Gastroesophageal sphincter (tissue), 4 donors: ENCODE results near the gene FBH1. TPM values are rescaled to one million over a fixed set of nuclear protein-coding genes. Genes with fewer than 3 reads are reported as not detected.
"Not testable (repeated sequence)": the region's sequence is repeated elsewhere in the genome, so short reads cannot be mapped to it uniquely, and the experiment has no call there.

ENCODE experiments used
- ATAC-seq: fragments of 150-250 bp; one replicate; pipeline ENCODE4 v1.9.1; 2016; ENCODE audit warnings: mild to moderate bottlenecking, moderate library complexity
- H3K27ac ChIP-seq, 4 donors: fragments of 200-600 bp; sonication (generic) in 3 of 4; 1 replicate in 3 of 4; 2 replicates in 1 of 4; pipeline ENCODE4 v1.5.1; 2016 to 2019
- H3K27me3 ChIP-seq: fragments of 200-600 bp; sonication (generic); one replicate; pipeline ENCODE4 v1.5.1; 2019
- H3K36me3 ChIP-seq, 2 donors: fragments of 200-600 bp; sonication (generic); one replicate each; pipeline ENCODE4 v1.5.1; 2019; ENCODE audit warnings: control low read depth in 1 of 2
- H3K4me1 ChIP-seq, 3 donors: fragments of 200-600 bp; sonication (generic); 1 replicate in 2 of 3; 2 replicates in 1 of 3; pipeline ENCODE4 v1.5.1; 2016 to 2019; ENCODE audit warnings: control low read depth in 2 of 3
- H3K4me3 ChIP-seq, 2 donors: fragments of 200-600 bp; sonication (generic); one replicate each; pipeline ENCODE4 v1.5.1; 2019; ENCODE audit warnings: mild to moderate bottlenecking in 1 of 2, moderate library complexity in 1 of 2
- H3K9me3 ChIP-seq, 3 donors: fragments of 200-600 bp; sonication (generic); one replicate each; pipeline ENCODE4 v1.5.1; 2017 to 2019; ENCODE audit warnings: control low read depth in 2 of 3
- EP300 ChIP-seq: sonication (generic); formaldehyde crosslinking; IDR thresholded peaks from one replicate; pipeline ENCODE4 v1.6.1; 2017; ENCODE audit warnings: antibody characterized with exemption, mild to moderate bottlenecking
- POLR2A ChIP-seq, 2 donors: fragments of 450-650 bp; IDR thresholded peaks; one replicate each; pipeline ENCODE4 v1.6.1; 2017; ENCODE audit warnings: antibody characterized with exemption in 2 of 2, mild to moderate bottlenecking in 2 of 2, moderate library complexity in 1 of 2
- POLR2AphosphoS5 ChIP-seq: sonication (generic); formaldehyde crosslinking; IDR thresholded peaks from one replicate; pipeline ENCODE4 v1.6.1; 2017; ENCODE audit warnings: antibody characterized with exemption
- WGBS, 2 donors: methylation state at CpG; one replicate each; pipeline ENCODE4 v1.1.5; 2018; ENCODE audit warnings: low coverage in 1 of 2; 5-methylcytosine and 5-hydroxymethylcytosine counted together
- total RNA-seq, 4 donors: library from RNA; depleted of rRNA; stranded (reverse); fragments of >200 nt; gene quantifications; one replicate each; pipeline ENCODE4 v1.1.0, GENCODE V29; 2016
- TF ChIP-seq, protein P1 (sequence below), 4 experiments: fragments of 200-600 bp in 2 of 4; fragments of 450-650 bp in 2 of 4; sonication (generic) in 1 of 4; IDR thresholded peaks; one replicate each; pipeline ENCODE4 v1.5.1; 2017 to 2019; ENCODE audit warnings: antibody characterized with exemption in 4 of 4, mild to moderate bottlenecking in 2 of 4, moderate library complexity in 2 of 4

The FBH1 gene
- total RNA-seq, 4 donors from 2014 or later, result 76.2 to 108 (median 98.5) TPM

DNA sequence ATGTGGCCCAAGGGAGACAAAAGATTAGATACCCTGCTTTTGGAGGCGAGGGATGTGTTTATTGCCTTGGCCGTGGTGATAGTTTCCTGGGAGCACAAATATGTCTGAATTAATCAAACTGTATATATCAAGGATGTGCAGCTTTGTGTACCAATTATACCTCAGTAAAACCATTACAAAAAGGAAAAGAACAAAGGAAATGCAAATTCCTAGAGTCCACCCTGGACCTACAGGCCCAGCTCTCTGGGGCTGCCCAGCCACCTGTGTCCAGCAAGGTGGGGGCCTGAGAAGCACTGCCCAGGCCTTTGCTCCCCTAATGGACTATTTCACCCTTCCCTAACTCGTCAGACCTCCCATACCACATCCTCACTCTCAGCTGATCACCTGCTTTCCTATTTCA, 20.9 kb upstream of the FBH1 start:
- 76 to 95% methylated on average over 3 of the region's 3 CpGs for WGBS, 2 donors
- Histone ChIP-seq H3K9me3 (no peaks in the 10 kb centered on the region), H3K4me1 (peaks cover 0 to 8% (median 0%) of the 10 kb centered on the region in 3 donors), H3K4me3 (no peak overlapping the region), H3K27ac (no peak overlapping the region), H3K27me3 (no peaks in the 10 kb centered on the region), H3K36me3 (peaks cover 0 to 25% of the 10 kb centered on the region in 2 donors)
- TF ChIP-seq POLR2A (IDR thresholded peaks at IDR 0.05) (no peak), POLR2AphosphoS5 (no peak), EP300 (no peak)
- TF ChIP-seq, protein P1, sequence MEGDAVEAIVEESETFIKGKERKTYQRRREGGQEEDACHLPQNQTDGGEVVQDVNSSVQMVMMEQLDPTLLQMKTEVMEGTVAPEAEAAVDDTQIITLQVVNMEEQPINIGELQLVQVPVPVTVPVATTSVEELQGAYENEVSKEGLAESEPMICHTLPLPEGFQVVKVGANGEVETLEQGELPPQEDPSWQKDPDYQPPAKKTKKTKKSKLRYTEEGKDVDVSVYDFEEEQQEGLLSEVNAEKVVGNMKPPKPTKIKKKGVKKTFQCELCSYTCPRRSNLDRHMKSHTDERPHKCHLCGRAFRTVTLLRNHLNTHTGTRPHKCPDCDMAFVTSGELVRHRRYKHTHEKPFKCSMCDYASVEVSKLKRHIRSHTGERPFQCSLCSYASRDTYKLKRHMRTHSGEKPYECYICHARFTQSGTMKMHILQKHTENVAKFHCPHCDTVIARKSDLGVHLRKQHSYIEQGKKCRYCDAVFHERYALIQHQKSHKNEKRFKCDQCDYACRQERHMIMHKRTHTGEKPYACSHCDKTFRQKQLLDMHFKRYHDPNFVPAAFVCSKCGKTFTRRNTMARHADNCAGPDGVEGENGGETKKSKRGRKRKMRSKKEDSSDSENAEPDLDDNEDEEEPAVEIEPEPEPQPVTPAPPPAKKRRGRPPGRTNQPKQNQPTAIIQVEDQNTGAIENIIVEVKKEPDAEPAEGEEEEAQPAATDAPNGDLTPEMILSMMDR (IDR thresholded peaks at IDR 0.05), result no peak
- no peak for ATAC-seq

DNA sequence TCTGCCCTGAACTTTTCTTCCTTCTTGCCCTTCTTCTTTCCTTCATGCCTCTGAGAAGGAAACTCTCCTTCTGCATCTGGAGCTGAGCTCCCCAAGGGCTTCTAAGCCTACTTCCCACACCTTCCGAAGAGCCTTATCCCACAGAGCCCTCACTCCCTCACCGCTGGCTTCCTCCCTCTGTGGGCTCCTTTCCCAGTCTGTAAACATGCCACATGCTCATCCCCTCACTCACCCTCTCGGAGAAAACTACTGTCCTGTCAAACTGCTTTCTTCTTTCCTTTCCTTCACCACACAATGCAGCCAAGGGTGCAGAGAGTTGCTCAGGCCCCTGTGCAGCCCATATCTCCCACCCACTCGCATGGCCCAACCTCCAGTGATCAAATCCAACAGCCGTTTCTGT, 18.4 kb upstream of the FBH1 start:
- Histone ChIP-seq H3K4me3 (no peak overlapping the region), H3K27ac (no peak overlapping the region), H3K4me1 (peaks cover 0 to 8% (median 0%) of the 10 kb centered on the region in 3 donors), H3K36me3 (peaks cover 0 to 45% of the 10 kb centered on the region in 2 donors), H3K9me3 (no peaks in the 10 kb centered on the region), H3K27me3 (no peaks in the 10 kb centered on the region)
- TF ChIP-seq EP300, result no peak
- no peak for TF ChIP-seq POLR2A (IDR thresholded peaks at IDR 0.05)
- no peak for TF ChIP-seq POLR2AphosphoS5
- TF ChIP-seq, protein P1 (IDR thresholded peaks at IDR 0.05), result no peak
- ATAC-seq, result no peak
- WGBS, 2 donors, result 31 to 79% methylated on average over 2 to 4 of the region's 5 CpGs

DNA sequence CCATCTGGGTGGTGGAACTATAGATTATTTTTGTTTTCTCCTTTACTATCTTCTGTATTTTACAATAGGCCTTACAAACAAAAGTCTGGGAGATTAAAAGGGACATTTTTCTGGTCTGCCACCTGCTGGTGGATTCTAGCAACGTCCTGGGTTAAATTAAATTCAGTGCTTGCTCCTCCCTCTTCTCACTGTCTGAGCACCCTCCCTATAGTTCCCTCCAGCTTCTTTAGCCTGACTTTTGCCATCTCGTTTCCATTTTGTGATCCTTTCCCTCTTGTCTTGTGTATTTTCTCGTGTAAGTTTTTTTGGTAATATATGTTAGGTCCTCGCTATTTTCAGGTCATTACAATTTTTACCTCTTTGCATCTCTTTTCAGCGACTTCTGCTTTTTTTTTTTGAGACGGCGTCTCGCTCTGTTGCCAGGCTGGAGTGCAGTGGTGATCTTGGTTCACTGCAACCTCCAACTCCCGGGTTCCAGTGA, 16.5 kb upstream of the FBH1 start:
- WGBS, 2 donors, result 28 to 38% methylated on average over 5 of the region's 9 CpGs
- no peaks in the 10 kb centered on the region for H3K9me3 ChIP-seq
- H3K27ac ChIP-seq, result no peak overlapping the region
- TF ChIP-seq POLR2A (IDR thresholded peaks at IDR 0.05) (no peak), EP300 (no peak), POLR2AphosphoS5 (no peak)
- TF ChIP-seq, protein P1 (IDR thresholded peaks at IDR 0.05), result peak; percentile 73 to 83 (median 78)
- H3K4me3 ChIP-seq, result no peak overlapping the region
- peak; percentile 68 for ATAC-seq
- no peaks in the 10 kb centered on the region for H3K27me3 ChIP-seq
- H3K4me1 ChIP-seq, result peaks cover 0 to 8% (median 0%) of the 10 kb centered on the region in 3 donors
- H3K36me3 ChIP-seq, result peaks cover 0 to 60% of the 10 kb centered on the region in 2 donors

DNA sequence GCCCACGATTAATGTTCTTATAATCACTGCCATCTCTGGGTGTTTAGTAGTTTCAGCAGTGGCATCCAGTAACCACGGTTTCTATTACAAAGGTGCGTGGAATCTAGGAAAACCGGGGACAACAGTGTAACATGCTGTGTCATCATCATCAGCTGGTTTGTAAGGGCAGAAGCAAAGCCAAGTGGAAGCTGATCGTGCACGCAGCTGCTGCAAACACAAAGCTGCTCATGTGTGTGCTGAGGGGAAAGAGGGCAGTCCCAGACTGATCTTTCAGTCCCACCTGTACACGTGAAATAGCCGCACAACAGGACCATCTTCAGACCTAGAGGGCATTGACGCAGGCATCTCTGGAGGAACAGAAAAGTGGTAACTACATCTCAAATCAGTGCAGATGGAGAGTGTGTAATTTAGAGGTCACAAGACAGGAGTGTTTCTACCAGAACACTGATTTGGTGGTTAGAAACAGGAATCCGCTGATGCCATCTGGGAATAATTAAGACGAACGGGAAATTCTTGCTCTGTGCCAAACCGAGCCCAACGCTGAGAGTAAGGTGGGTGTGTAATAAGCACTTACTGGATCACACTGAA, 13.8 kb upstream of the FBH1 start:
- no peak overlapping the region for H3K27ac ChIP-seq
- TF ChIP-seq, protein P1 (IDR thresholded peaks at IDR 0.05), result no peak
- TF ChIP-seq EP300 (no peak), POLR2AphosphoS5 (no peak), POLR2A (IDR thresholded peaks at IDR 0.05) (no peak)

DNA sequence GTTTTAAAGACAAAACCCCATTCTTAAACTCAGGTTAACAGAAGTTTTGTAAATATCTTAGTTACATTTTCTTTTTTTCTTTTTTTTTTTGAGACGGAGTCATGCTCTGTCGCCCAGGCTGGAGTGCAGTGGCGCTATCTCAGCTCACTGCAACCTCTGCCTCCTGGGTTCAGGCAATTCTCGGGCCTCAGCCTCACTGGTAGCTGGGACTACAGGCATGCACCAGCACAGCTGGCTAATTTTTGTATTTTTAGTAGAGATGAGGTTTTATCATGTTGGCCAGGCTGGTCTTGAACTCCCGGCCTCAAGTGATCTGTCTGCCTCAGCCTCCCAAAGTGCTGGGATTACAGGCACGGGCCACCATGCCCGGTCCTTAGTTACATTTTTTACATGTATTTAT, 13.0 kb upstream of the FBH1 start:
- not testable (repeated sequence) for H3K4me3 ChIP-seq, H3K4me1 ChIP-seq, H3K9me3 ChIP-seq, H3K27me3 ChIP-seq, ATAC-seq, H3K27ac ChIP-seq
- peaks cover 0 to 74% of the 10 kb centered on the region in 2 donors for H3K36me3 ChIP-seq
- WGBS, 2 donors, result 83 to 95% methylated on average over 3 to 7 of the region's 7 CpGs

More for the DNA sequence above, 13.8 kb upstream of the FBH1 start:
- Histone ChIP-seq H3K9me3 (no peaks in the 10 kb centered on the region), H3K36me3 (peaks cover 0 to 67% of the 10 kb centered on the region in 2 donors), H3K4me3 (no peak overlapping the region), H3K27me3 (no peaks in the 10 kb centered on the region), H3K4me1 (peaks cover 0 to 8% (median 0%) of the 10 kb centered on the region in 3 donors)
- peak; percentile 37 for ATAC-seq
- 53 to 56% methylated on average over 10 to 11 of the region's 14 CpGs for WGBS, 2 donors
